IMR-90 (cell line): ENCODE measurements around the gene DPP6. TPM values are rescaled to one million over a fixed set of nuclear protein-coding genes. Genes with fewer than 3 reads are reported as not detected.

ENCODE experiments used
- ATAC-seq: fragments of 200-7000 bp; cut with Tn5 transposase; 2 replicates; pipeline ENCODE4 v1.9.1; 2020; ENCODE audit warnings: low read depth, mild to moderate bottlenecking, moderate library complexity
- BruUV-seq: library from RNA; stranded (reverse); fragments of 400-500 nt; replicated peaks from 2 replicates; lab custom pipeline; 2021; lab: Mats Ljungman, UMichigan
- CTCF ChIA-PET: fragments of 300-600 bp; formaldehyde crosslinking; extraction: SDS; loops from one replicate; lab custom pipeline; 2021; ENCODE audit warnings: antibody characterized with exemption; lab: Yijun Ruan, JAX
- POLR2A ChIA-PET: fragments of 300-600 bp; sonication (Branson Sonifier 250); formaldehyde crosslinking; loops from one replicate; lab custom pipeline; 2022; ENCODE audit warnings: antibody characterized with exemption; ENCODE audit not compliant: unreplicated experiment; lab: Charles Lee
- DNase-seq: peaks from one replicate; pipeline ENCODE4 v3.0.0; 2013
- H2AFZ ChIP-seq: replicated peaks from 2 replicates; pipeline ENCODE3; 2013; ENCODE audit warnings: low read length, mild to moderate bottlenecking; ENCODE audit not compliant: poor library complexity
- H2AK5ac ChIP-seq: 2 replicates; pipeline ENCODE4 v1.6.1; 2013; ENCODE audit warnings: low read depth, low read length, inconsistent platforms
- H2AK9ac ChIP-seq: replicated peaks from 2 replicates; pipeline ENCODE3; 2013; ENCODE audit warnings: mild to moderate bottlenecking, low read depth, low read length, moderate library complexity; ENCODE audit not compliant: poor library complexity
- H2BK120ac ChIP-seq: 2 replicates; pipeline ENCODE4 v1.6.1; 2013; ENCODE audit warnings: low read depth, low read length, inconsistent platforms
- H2BK15ac ChIP-seq: 3 replicates; pipeline ENCODE4 v1.6.1; 2013; ENCODE audit warnings: low read depth, low read length, inconsistent platforms
- H2BK20ac ChIP-seq: 2 replicates; pipeline ENCODE4 v1.6.1; 2013; ENCODE audit warnings: low read depth, mild to moderate bottlenecking, inconsistent platforms, low read length, moderate library complexity
- H2BK5ac ChIP-seq: 2 replicates; pipeline ENCODE4 v1.6.1; 2013; ENCODE audit warnings: mild to moderate bottlenecking, low read depth, low read length, inconsistent platforms; ENCODE audit not compliant: poor library complexity, severe bottlenecking
- H3K14ac ChIP-seq: replicated peaks from 2 replicates; pipeline ENCODE4 v1.6.1; 2013; ENCODE audit warnings: low read depth, low read length, inconsistent platforms
- H3K18ac ChIP-seq: 2 replicates; pipeline ENCODE4 v1.6.1; 2013; ENCODE audit warnings: low read depth, low read length, control low read depth
- H3K23ac ChIP-seq: 2 replicates; pipeline ENCODE4 v1.6.1; 2013; ENCODE audit warnings: low read depth, low read length, inconsistent platforms
- H3K27ac ChIP-seq: 2 replicates; pipeline ENCODE4 v1.5.1; 2013; ENCODE audit warnings: mild to moderate bottlenecking, control low read depth, low read length; ENCODE audit not compliant: insufficient read depth
- H3K27me3 ChIP-seq: 2 replicates; pipeline ENCODE4 v1.6.1; 2013; ENCODE audit warnings: low read length; ENCODE audit not compliant: control insufficient read depth, insufficient read depth
- H3K36me3 ChIP-seq: 2 replicates; pipeline ENCODE4 v1.6.1; 2013; ENCODE audit warnings: low read length, mixed read lengths; ENCODE audit not compliant: control insufficient read depth, insufficient read depth
- H3K4ac ChIP-seq: 2 replicates; pipeline ENCODE4 v1.6.1; 2013; ENCODE audit warnings: low read depth, low read length, inconsistent platforms
- H3K4me1 ChIP-seq: 2 replicates; pipeline ENCODE4 v1.6.1; 2013; ENCODE audit warnings: low read length, mixed read lengths; ENCODE audit not compliant: control insufficient read depth, insufficient read depth
- H3K4me2 ChIP-seq: 2 replicates; pipeline ENCODE4 v1.6.1; 2013; ENCODE audit warnings: low read depth, mild to moderate bottlenecking, control low read depth, low read length, moderate library complexity
- H3K4me3 ChIP-seq: 2 replicates; pipeline ENCODE4 v1.5.1; 2013; ENCODE audit warnings: low read depth, mild to moderate bottlenecking, control low read depth, low read length, moderate library complexity; ENCODE audit not compliant: insufficient read depth
- H3K56ac ChIP-seq: 2 replicates; pipeline ENCODE4 v1.6.1; 2013; ENCODE audit warnings: low read length, inconsistent platforms; ENCODE audit not compliant: insufficient read depth; ENCODE audit errors: extremely low read depth
- H3K79me1 ChIP-seq, 2 experiments: 2 replicates each; pipeline ENCODE4 v1.6.1; 2013; ENCODE audit warnings: low read length in 2 of 2, inconsistent platforms in 1 of 2, low read depth in 1 of 2
- H3K9ac ChIP-seq: 2 replicates; pipeline ENCODE4 v1.6.1; 2013; ENCODE audit warnings: low read depth, low read length, control low read depth
- H3K9me1 ChIP-seq: 2 replicates; pipeline ENCODE4 v1.6.1; 2013; ENCODE audit warnings: low read length, inconsistent platforms; ENCODE audit not compliant: insufficient read depth
- H3K9me3 ChIP-seq: 2 replicates; pipeline ENCODE4 v1.6.1; 2013; ENCODE audit warnings: low read length; ENCODE audit not compliant: control insufficient read depth, insufficient read depth
- H4K20me1 ChIP-seq: 2 replicates; pipeline ENCODE4 v1.6.1; 2013; ENCODE audit warnings: low read length, inconsistent platforms; ENCODE audit not compliant: insufficient read depth
- H4K5ac ChIP-seq: 2 replicates; pipeline ENCODE4 v1.6.1; 2013; ENCODE audit warnings: mild to moderate bottlenecking, low read depth, low read length, control low read depth
- H4K8ac ChIP-seq, 2 experiments: 2 replicates each; pipeline ENCODE4 v1.6.1; 2013; ENCODE audit warnings: low read depth in 2 of 2, low read length in 2 of 2, control low read depth in 1 of 2, inconsistent platforms in 1 of 2
- H4K91ac ChIP-seq: 2 replicates; pipeline ENCODE4 v1.6.1; 2013; ENCODE audit warnings: low read depth, low read length, inconsistent platforms; ENCODE audit not compliant: insufficient read depth
- BHLHE40 ChIP-seq: fragments of 150-350 bp; IDR thresholded peaks from 2 replicates; pipeline ENCODE4 v1.6.1; 2016; ENCODE audit warnings: mild to moderate bottlenecking, low read depth, low read length
- CEBPB ChIP-seq: IDR thresholded peaks from 2 replicates; pipeline ENCODE4 v1.6.1; 2012; ENCODE audit warnings: low read depth, low read length, improper control_type of control experiment
- CHD1 ChIP-seq: IDR thresholded peaks from 2 replicates; pipeline ENCODE4 v1.6.1; 2012; ENCODE audit warnings: low read depth, low read length, improper control_type of control experiment
- MAFK ChIP-seq: IDR thresholded peaks from 2 replicates; pipeline ENCODE4 v1.6.1; 2012; ENCODE audit warnings: low read depth, low read length, improper control_type of control experiment
- MAZ ChIP-seq: IDR thresholded peaks from 2 replicates; pipeline ENCODE4 v1.6.1; 2012; ENCODE audit warnings: low read depth, mild to moderate bottlenecking, low read length, improper control_type of control experiment, moderate library complexity, borderline replicate concordance
- MXI1 ChIP-seq: IDR thresholded peaks from 2 replicates; pipeline ENCODE4 v1.6.1; 2012; ENCODE audit warnings: low read depth, mild to moderate bottlenecking, low read length, moderate library complexity, borderline replicate concordance
- POLR2A ChIP-seq: IDR thresholded peaks from 2 replicates; pipeline ENCODE4 v1.6.1; 2012; ENCODE audit warnings: mild to moderate bottlenecking, low read depth, low read length
- RCOR1 ChIP-seq: IDR thresholded peaks from 2 replicates; pipeline ENCODE4 v1.6.1; 2012; ENCODE audit warnings: mild to moderate bottlenecking, low read length, improper control_type of control experiment; ENCODE audit not compliant: insufficient replicate concordance
- SMC3 ChIP-seq: fragments of 150-350 bp; IDR thresholded peaks from 2 replicates; pipeline ENCODE4 v1.6.1; 2016; ENCODE audit warnings: low read depth, mild to moderate bottlenecking, antibody characterized with exemption, low read length, moderate library complexity
- WGBS, 2 experiments: methylation state at CpG; one replicate each; pipeline versions ENCODE4 v1.1.5 to v1.1.7; 2013; ENCODE audit warnings: missing lambda C conversion rate in 2 of 2; ENCODE audit not compliant: insufficient read length in 1 of 2; ENCODE audit errors: extremely low coverage in 2 of 2; 5-methylcytosine and 5-hydroxymethylcytosine counted together
- dilution Hi-C: fragments of 300-500 bp; cut with HindIII; formaldehyde crosslinking; loops from one replicate; pipeline ENCODE4 v1.14.3; 2018; ENCODE audit warnings: low sequenced_read_pairs; ENCODE audit not compliant: unreplicated experiment
- in situ Hi-C: fragments of 300-500 bp; cut with MboI; formaldehyde crosslinking; loops from 3 replicates; pipeline ENCODE4 v1.14.3; 2019; ENCODE audit warnings: low sequenced_read_pairs, inconsistent platforms, mixed read lengths
- intact Hi-C: fragments of 100-400 bp; cut with micrococcal nuclease; formaldehyde crosslinking; loops from 2 replicates; pipeline ENCODE4 v1.10.0; 2022
- polyA plus RNA-seq, 3 experiments: library from polyadenylated mRNA; depleted of rRNA; stranded (reverse); fragments of >200 nt; gene quantifications; 2 replicates each; pipeline ENCODE4 v1.2.3, GENCODE V29; 2012; ENCODE audit warnings: low replicate concordance in 1 of 3
- total RNA-seq: library from RNA; depleted of rRNA; stranded (reverse); fragments of >200 nt; gene quantifications from 2 replicates; pipeline ENCODE4 v1.2.3, GENCODE V29; 2012
- TF ChIP-seq, protein P1 (sequence below): conservative IDR thresholded peaks from 2 replicates; pipeline ENCODE4 v1.5.1; 2012; ENCODE audit warnings: mild to moderate bottlenecking, low read depth, low read length, improper control_type of control experiment
- TF ChIP-seq, protein P2 (sequence below): fragments of 150-350 bp; IDR thresholded peaks from 2 replicates; pipeline ENCODE4 v1.6.1; 2017; ENCODE audit warnings: mild to moderate bottlenecking, antibody characterized with exemption, low read length, low read depth
- TF ChIP-seq, protein P3 (sequence below): fragments of 150-350 bp; IDR thresholded peaks from 2 replicates; pipeline ENCODE4 v1.6.1; 2016; ENCODE audit warnings: low read depth, mild to moderate bottlenecking, low read length, moderate library complexity, borderline replicate concordance

DPP6 gene
- total and polyA plus RNA-seq, 2 of the 4 experiments (the other 2 are of a cell fraction): not detected

DNA sequence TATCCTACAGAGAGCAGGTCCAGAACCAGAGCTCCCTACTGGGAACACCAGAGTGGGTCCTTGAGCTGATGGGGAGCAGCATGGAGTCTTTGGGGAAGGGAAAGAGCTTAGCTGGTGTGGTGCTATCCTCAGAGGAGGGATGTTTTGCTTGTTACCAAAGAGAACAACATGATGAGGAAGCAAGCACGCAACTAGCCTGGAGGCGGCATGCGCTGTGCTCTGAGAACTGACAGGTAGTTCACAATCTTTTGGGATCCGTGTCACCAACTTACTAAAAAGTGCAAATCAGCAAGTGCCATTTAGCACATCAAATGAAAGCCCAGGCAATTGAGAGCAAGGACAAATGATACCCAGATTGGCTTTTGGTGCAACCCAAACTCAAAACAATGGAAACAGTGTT lies 257.9 kb downstream of the DPP6 start:
- dilution Hi-C loops (no loop called here), intact Hi-C loops (no loop called here), in situ Hi-C loops (no loop called here)
- Histone ChIP-seq H2AK9ac (no peak overlapping the region), H3K27ac (no peak overlapping the region), H2AK5ac (no peak overlapping the region), H2BK120ac (no peak overlapping the region), H3K23ac (no peak overlapping the region), H2BK15ac (no peak overlapping the region), H4K20me1 (no peaks in the 10 kb centered on the region), H4K91ac (no peak overlapping the region), H3K4ac (no peak overlapping the region), H2AFZ (no peak overlapping the region), H4K8ac (no peak overlapping the region), H3K14ac (no peak overlapping the region), H3K27me3 (no peaks in the 10 kb centered on the region), H2BK5ac (no peak overlapping the region), H3K18ac (no peak overlapping the region), H3K4me2 (no peak overlapping the region), H3K56ac (no peak overlapping the region), H3K4me3 (no peak overlapping the region), H4K5ac (no peak overlapping the region), H3K4me1 (no peaks in the 10 kb centered on the region), H3K9me1 (no peaks in the 10 kb centered on the region), H2BK20ac (no peak overlapping the region), H3K79me1 (no peaks in the 10 kb centered on the region), H3K9ac (no peak overlapping the region), H3K36me3 (no peaks in the 10 kb centered on the region), H3K9me3 (peaks cover 17% of the 10 kb centered on the region)
- BruUV-seq: no TSS peak
- POLR2A ChIA-PET: no interaction called here
- TF ChIP-seq, protein P1, sequence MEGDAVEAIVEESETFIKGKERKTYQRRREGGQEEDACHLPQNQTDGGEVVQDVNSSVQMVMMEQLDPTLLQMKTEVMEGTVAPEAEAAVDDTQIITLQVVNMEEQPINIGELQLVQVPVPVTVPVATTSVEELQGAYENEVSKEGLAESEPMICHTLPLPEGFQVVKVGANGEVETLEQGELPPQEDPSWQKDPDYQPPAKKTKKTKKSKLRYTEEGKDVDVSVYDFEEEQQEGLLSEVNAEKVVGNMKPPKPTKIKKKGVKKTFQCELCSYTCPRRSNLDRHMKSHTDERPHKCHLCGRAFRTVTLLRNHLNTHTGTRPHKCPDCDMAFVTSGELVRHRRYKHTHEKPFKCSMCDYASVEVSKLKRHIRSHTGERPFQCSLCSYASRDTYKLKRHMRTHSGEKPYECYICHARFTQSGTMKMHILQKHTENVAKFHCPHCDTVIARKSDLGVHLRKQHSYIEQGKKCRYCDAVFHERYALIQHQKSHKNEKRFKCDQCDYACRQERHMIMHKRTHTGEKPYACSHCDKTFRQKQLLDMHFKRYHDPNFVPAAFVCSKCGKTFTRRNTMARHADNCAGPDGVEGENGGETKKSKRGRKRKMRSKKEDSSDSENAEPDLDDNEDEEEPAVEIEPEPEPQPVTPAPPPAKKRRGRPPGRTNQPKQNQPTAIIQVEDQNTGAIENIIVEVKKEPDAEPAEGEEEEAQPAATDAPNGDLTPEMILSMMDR: no peak
- TF ChIP-seq, protein P2, sequence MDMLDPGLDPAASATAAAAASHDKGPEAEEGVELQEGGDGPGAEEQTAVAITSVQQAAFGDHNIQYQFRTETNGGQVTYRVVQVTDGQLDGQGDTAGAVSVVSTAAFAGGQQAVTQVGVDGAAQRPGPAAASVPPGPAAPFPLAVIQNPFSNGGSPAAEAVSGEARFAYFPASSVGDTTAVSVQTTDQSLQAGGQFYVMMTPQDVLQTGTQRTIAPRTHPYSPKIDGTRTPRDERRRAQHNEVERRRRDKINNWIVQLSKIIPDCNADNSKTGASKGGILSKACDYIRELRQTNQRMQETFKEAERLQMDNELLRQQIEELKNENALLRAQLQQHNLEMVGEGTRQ: no peak
- no peak for TF ChIP-seq MAFK
- no peak for TF ChIP-seq CEBPB
- TF ChIP-seq SMC3: no peak
- no peak for TF ChIP-seq MXI1
- no peak for TF ChIP-seq RCOR1
- no peak for TF ChIP-seq BHLHE40
- no peak for TF ChIP-seq POLR2A
- no peak for TF ChIP-seq MAZ
- TF ChIP-seq CHD1: no peak
- TF ChIP-seq, protein P3, sequence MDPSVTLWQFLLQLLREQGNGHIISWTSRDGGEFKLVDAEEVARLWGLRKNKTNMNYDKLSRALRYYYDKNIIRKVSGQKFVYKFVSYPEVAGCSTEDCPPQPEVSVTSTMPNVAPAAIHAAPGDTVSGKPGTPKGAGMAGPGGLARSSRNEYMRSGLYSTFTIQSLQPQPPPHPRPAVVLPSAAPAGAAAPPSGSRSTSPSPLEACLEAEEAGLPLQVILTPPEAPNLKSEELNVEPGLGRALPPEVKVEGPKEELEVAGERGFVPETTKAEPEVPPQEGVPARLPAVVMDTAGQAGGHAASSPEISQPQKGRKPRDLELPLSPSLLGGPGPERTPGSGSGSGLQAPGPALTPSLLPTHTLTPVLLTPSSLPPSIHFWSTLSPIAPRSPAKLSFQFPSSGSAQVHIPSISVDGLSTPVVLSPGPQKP: no peak
- WGBS, 2 experiments: 70% methylated on average over 4 of the region's 4 CpGs; no CpG with 5 or more reads in 1 of the 2 experiments
- CTCF ChIA-PET: no interaction called here
- ATAC-seq (no peak), DNase-seq (no peak)
